RWPE1 (cell line): ENCODE measurements around the gene FHL1.

ENCODE experiments used
- CTCF ChIA-PET: fragments of 350-600 bp; sonication (Branson Sonifier 250); formaldehyde crosslinking; extraction: SDS; loops from one replicate; lab custom pipeline; 2021; lab: Yijun Ruan, JAX
- POLR2A ChIA-PET: fragments of 400-600 bp; formaldehyde crosslinking; extraction: SDS; loops from one replicate; lab custom pipeline; 2020; ENCODE audit warnings: antibody characterized with exemption; ENCODE audit not compliant: low non-redundant PET; lab: Yijun Ruan, JAX
- DNase-seq: peaks from one replicate; pipeline ENCODE4 v3.0.0; 2012; ENCODE audit warnings: low spot score
- H3K27ac ChIP-seq: fragments of 450-650 bp; 2 replicates; pipeline ENCODE4 v1.5.1; 2017
- CTCF ChIP-seq: fragments of 450-650 bp; conservative IDR thresholded peaks from 2 replicates; pipeline ENCODE4 v1.5.1; 2017; ENCODE audit warnings: low read depth, mild to moderate bottlenecking

Gene FHL1

GRCh38 chrX:136186023-136186413 lies 38.7 kb downstream of the FHL1 start:
- TF ChIP-seq CTCF = no peak
- CTCF ChIA-PET = no interaction called here
- DNase-seq = no peak
- H3K27ac ChIP-seq = no peak overlapping the region
- POLR2A ChIA-PET = no interaction called here

- TF ChIP-seq CTCF = no peak
- POLR2A ChIA-PET = no interaction called here
- H3K27ac ChIP-seq = no peak overlapping the region
- DNase-seq = no peak
- CTCF ChIA-PET = no interaction called here
Observed at GRCh38 chrX:136189222-136189621, 41.9 kb downstream of the FHL1 start.

GRCh38 chrX:136190038-136190713 lies 42.8 kb downstream of the FHL1 start:
- ChIA-PET CTCF (interaction anchor here (0.6 kb wide), 1 partner anchor 16 kb away, joined by 3 read pairs; no protein-coding TSS in a partner anchor), POLR2A (no interaction called here)
- no peak for TF ChIP-seq CTCF
- H3K27ac ChIP-seq = no peak overlapping the region
- DNase-seq = no peak

- ChIA-PET POLR2A (no interaction called here), CTCF (no interaction called here)
- no peak for DNase-seq
- H3K27ac ChIP-seq = no peak overlapping the region
- TF ChIP-seq CTCF = no peak
Observed at GRCh38 chrX:136191171-136191570, 43.8 kb downstream of the FHL1 start.

GRCh38 chrX:136192135-136192534 lies 44.8 kb downstream of the FHL1 start:
- ChIA-PET POLR2A (no interaction called here), CTCF (no interaction called here)
- TF ChIP-seq CTCF = no peak
- DNase-seq = no peak
- H3K27ac ChIP-seq = no peak overlapping the region

- no peak for DNase-seq
- ChIA-PET POLR2A (no interaction called here), CTCF (interaction anchor here (0.6 kb wide), 1 partner anchor 16 kb away, joined by 3 read pairs; no protein-coding TSS in a partner anchor)
- no peak for TF ChIP-seq CTCF
- no peak overlapping the region for H3K27ac ChIP-seq
Observed at GRCh38 chrX:136192839-136193414, 45.6 kb downstream of the FHL1 start.
